Neural crest cell (in vitro differentiated cells): ENCODE measurements around the gene RGPD3. TPM values are rescaled to one million over a fixed set of nuclear protein-coding genes. Genes with fewer than 3 reads are reported as not detected.
"Not testable (repeated sequence)": the region's sequence is repeated elsewhere in the genome, so short reads cannot be mapped to it uniquely, and the experiment has no call there.

Experiments used
- DNase-seq: peaks from one replicate; pipeline ENCODE4 v3.0.0; 2021; ENCODE audit warnings: low read depth, mixed read lengths, low spot score
- H3K27ac Mint-ChIP-seq: one replicate; pipeline ENCODE4 v1.8.0; 2021; ENCODE audit warnings: mild to moderate bottlenecking, mixed read lengths; ENCODE audit not compliant: unreplicated experiment
- H3K27me3 Mint-ChIP-seq: 2 replicates; pipeline ENCODE4 v1.8.0; 2021; ENCODE audit warnings: low read depth, mild to moderate bottlenecking, mixed read lengths
- H3K36me3 Mint-ChIP-seq: 2 replicates; pipeline ENCODE4 v1.8.0; 2021; ENCODE audit warnings: low read depth, mild to moderate bottlenecking, mixed read lengths
- H3K4me1 Mint-ChIP-seq: 2 replicates; pipeline ENCODE4 v1.8.0; 2021; ENCODE audit warnings: mixed read lengths
- H3K4me3 Mint-ChIP-seq: one replicate; pipeline ENCODE4 v1.8.0; 2021; ENCODE audit warnings: mild to moderate bottlenecking, mixed read lengths
- H3K9me3 Mint-ChIP-seq: 2 replicates; pipeline ENCODE4 v1.8.0; 2021; ENCODE audit warnings: mixed read lengths
- long read RNA-seq: library from polyadenylated mRNA; unstranded; transcript quantifications from one replicate; pipeline ENCODE4 v2.0.0, GENCODE V29; 2020
- total RNA-seq: library from RNA; stranded (reverse); gene quantifications from 2 replicates; pipeline ENCODE4 v1.2.1, GENCODE V29; 2021
- TF ChIP-seq, protein P1 (sequence below): fragments of 200-600 bp; sonication (generic); conservative IDR thresholded peaks from 2 replicates; pipeline ENCODE4 v1.5.0; 2021; ENCODE audit warnings: antibody characterized with exemption, mild to moderate bottlenecking

Gene RGPD3
- total RNA-seq = 0.11 and 0.14 TPM in 2 replicates
- long read RNA-seq = 0 reads

DNA sequence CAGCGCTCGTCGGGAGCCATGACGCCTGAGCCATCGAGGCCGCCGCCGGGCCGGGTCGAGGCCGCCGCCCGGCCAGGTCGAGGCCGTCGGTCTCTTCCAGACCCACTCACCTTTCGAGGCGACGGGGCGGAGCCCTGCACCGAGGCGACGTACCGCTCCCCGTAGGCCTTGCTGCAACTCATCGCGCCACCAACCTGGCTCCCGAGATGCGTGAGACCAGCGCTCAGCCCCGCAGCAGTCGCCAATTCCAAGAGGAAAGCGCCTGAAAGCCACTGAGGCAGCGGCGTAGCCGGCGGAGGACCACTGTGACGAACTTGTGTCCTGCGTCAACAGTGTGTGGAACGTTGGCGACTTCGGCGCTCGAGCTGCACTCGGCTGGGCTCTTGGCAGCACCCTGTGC is at the start of gene RGPD3:
Gene RGPD3, minus strand, starts transcription at position 307 of the 400 bp plus-strand sequence. Its CDS starts 125 bp downstream, at position 182.
- H3K4me1 Mint-ChIP-seq, H3K27ac Mint-ChIP-seq, H3K9me3 Mint-ChIP-seq, H3K4me3 Mint-ChIP-seq, DNase-seq, H3K27me3 Mint-ChIP-seq, H3K36me3 Mint-ChIP-seq: not testable (repeated sequence)

GRCh38 chr2:106517329-106517728 is 49.1 kb upstream of the RGPD3 start:
- H3K27ac Mint-ChIP-seq = no peak overlapping the region
- no peak overlapping the region for H3K4me3 Mint-ChIP-seq
- H3K4me1 Mint-ChIP-seq = no peaks in the 10 kb centered on the region
- no peaks in the 10 kb centered on the region for H3K9me3 Mint-ChIP-seq
- DNase-seq = no peak
- TF ChIP-seq, protein P1, sequence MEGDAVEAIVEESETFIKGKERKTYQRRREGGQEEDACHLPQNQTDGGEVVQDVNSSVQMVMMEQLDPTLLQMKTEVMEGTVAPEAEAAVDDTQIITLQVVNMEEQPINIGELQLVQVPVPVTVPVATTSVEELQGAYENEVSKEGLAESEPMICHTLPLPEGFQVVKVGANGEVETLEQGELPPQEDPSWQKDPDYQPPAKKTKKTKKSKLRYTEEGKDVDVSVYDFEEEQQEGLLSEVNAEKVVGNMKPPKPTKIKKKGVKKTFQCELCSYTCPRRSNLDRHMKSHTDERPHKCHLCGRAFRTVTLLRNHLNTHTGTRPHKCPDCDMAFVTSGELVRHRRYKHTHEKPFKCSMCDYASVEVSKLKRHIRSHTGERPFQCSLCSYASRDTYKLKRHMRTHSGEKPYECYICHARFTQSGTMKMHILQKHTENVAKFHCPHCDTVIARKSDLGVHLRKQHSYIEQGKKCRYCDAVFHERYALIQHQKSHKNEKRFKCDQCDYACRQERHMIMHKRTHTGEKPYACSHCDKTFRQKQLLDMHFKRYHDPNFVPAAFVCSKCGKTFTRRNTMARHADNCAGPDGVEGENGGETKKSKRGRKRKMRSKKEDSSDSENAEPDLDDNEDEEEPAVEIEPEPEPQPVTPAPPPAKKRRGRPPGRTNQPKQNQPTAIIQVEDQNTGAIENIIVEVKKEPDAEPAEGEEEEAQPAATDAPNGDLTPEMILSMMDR = no peak
- no peaks in the 10 kb centered on the region for H3K36me3 Mint-ChIP-seq
- H3K27me3 Mint-ChIP-seq = no peaks in the 10 kb centered on the region

DNA sequence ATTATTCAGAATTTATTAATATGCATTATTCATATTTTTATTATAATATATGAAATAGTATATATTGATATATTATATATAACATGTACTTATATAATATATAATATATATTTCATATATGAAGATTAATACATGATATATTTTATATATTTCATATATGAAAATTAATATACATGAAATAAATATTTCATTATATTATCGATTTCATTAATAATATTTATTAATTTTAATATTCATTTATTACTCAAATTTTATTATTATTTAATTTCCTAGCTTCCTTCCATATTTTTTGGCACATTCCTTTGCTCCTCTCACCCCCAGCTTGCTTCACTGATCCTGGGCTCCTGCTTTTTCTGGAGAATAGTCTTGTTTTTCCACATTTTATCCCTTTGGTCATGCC is 48.7 kb upstream of the RGPD3 start:
- no peak for DNase-seq
- Mint-ChIP-seq H3K4me1 (no peaks in the 10 kb centered on the region), H3K36me3 (no peaks in the 10 kb centered on the region), H3K27me3 (no peaks in the 10 kb centered on the region), H3K4me3 (no peak overlapping the region), H3K9me3 (no peaks in the 10 kb centered on the region), H3K27ac (no peak overlapping the region)
- TF ChIP-seq, protein P1 = no peak

DNA sequence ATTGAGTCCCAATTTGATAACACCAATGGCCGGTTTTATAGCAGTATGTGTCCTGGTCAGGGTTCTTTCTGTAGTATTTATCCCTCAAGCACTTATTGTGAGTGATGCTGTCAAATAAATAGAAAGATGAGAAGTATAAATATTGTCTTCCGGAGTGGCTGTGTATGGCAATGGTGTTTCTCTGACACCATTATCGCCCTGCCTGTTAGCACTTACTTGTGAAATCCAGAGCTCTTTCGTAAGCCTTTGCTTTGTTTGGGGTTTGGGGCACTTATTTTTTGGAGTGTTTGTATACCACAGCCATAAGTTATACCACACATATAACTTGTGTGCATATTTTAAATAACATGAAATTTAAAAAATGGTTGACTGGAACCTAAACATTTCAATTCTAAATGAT is 48.2 kb upstream of the RGPD3 start:
- H3K36me3 Mint-ChIP-seq = no peaks in the 10 kb centered on the region
- no peaks in the 10 kb centered on the region for H3K4me1 Mint-ChIP-seq
- no peaks in the 10 kb centered on the region for H3K9me3 Mint-ChIP-seq

DNA sequence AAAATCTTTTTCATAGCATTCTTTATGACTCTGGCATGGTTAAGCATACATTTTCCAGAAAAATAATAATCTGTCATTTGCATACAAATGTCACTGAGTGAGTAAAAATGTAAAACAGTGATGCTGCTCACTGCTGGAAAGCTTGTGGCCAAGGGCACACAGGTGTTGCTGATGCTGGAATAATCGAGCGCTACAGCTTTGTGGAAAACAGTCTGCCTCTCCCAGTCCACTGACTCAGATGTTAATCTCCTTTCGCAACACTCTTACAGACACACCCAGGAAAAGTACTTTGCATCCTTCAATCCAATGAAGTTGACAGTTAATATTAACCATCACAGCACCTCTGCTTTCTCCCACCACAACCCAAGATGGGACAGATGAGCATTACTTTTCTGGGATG is 46.6 kb upstream of the RGPD3 start:
- not testable (repeated sequence) for H3K9me3 Mint-ChIP-seq, H3K4me1 Mint-ChIP-seq, DNase-seq, H3K27me3 Mint-ChIP-seq, H3K27ac Mint-ChIP-seq, H3K36me3 Mint-ChIP-seq, H3K4me3 Mint-ChIP-seq

More for the DNA sequence above, 48.2 kb upstream of the RGPD3 start:
- TF ChIP-seq, protein P1 = no peak
- Mint-ChIP-seq H3K4me3 (no peak overlapping the region), H3K27me3 (no peaks in the 10 kb centered on the region), H3K27ac (no peak overlapping the region)
- DNase-seq = no peak

GRCh38 chr2:106513391-106513790 is 45.2 kb upstream of the RGPD3 start:
- not testable (repeated sequence) for H3K36me3 Mint-ChIP-seq, H3K27me3 Mint-ChIP-seq, H3K4me3 Mint-ChIP-seq, DNase-seq, H3K4me1 Mint-ChIP-seq, H3K9me3 Mint-ChIP-seq, H3K27ac Mint-ChIP-seq

- not testable (repeated sequence) for H3K4me3 Mint-ChIP-seq, DNase-seq, H3K36me3 Mint-ChIP-seq, H3K9me3 Mint-ChIP-seq, H3K27me3 Mint-ChIP-seq, H3K4me1 Mint-ChIP-seq
- H3K27ac Mint-ChIP-seq = peak overlapping the region; percentile 62
Measured at GRCh38 chr2:106511934-106512333, 43.7 kb upstream of the RGPD3 start.

DNA sequence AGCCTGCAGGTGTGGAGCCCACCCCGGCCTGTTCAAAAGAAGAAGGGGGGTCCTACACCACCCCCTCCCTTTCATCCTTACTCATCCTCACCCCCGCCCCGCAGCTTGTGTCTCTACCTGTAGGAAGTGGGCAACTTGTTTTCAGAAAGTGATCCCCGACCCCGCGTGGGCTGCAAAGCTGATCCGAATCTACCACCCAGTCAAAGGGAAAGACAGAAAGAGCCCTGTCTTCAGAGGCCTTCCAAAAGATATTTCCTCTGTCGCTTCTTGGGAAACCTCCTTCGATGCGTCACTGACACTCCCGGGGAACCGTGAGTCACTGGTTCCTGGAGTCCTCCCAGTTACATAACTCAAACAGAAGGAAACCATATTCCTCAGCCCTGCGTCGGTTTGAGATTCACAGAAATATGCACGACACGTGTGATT is 43.3 kb upstream of the RGPD3 start:
- DNase-seq, H3K27ac Mint-ChIP-seq, H3K36me3 Mint-ChIP-seq, H3K4me1 Mint-ChIP-seq, H3K4me3 Mint-ChIP-seq, H3K9me3 Mint-ChIP-seq, H3K27me3 Mint-ChIP-seq: not testable (repeated sequence)

DNA sequence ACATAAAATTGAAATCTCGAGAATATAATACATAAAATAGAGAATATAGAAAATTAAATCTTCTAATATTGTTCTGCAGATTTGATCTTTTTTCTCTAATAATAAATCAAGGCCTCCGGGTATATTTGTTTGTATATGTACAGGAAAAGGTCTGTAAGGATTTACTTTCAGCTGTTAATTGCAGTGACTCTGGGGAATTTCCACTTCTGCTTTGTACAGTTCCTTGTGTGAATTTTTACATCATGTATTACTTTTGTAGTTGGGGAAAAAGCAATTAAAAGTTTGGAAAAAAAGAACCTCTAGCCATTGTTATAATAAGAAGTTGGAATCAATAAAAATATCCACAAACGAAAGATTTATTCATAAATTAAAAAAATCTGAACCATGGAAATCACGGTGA is 42.6 kb upstream of the RGPD3 start:
- DNase-seq, H3K9me3 Mint-ChIP-seq, H3K4me1 Mint-ChIP-seq, H3K4me3 Mint-ChIP-seq, H3K27me3 Mint-ChIP-seq, H3K27ac Mint-ChIP-seq, H3K36me3 Mint-ChIP-seq: not testable (repeated sequence)

DNA sequence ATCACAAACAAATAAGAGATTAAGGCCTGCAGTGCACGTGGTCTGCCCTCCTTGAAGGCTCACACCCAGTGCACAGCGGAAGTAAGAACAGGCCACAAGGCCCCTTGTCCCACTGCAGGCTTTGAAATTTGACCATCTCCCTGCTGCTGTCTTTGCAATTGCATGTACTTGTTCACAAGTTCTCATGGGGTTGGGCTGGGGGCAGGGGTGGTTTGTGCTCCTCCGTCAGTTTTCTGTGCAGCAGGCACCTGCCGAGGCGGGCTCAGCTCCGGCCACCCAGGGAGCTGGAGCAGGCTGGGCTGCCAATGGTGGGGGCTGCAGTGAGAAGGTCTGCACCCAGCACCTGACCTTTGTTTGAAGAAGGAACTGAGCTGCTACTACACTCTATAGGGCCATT is 41.2 kb upstream of the RGPD3 start:
- not testable (repeated sequence) for DNase-seq

DNA sequence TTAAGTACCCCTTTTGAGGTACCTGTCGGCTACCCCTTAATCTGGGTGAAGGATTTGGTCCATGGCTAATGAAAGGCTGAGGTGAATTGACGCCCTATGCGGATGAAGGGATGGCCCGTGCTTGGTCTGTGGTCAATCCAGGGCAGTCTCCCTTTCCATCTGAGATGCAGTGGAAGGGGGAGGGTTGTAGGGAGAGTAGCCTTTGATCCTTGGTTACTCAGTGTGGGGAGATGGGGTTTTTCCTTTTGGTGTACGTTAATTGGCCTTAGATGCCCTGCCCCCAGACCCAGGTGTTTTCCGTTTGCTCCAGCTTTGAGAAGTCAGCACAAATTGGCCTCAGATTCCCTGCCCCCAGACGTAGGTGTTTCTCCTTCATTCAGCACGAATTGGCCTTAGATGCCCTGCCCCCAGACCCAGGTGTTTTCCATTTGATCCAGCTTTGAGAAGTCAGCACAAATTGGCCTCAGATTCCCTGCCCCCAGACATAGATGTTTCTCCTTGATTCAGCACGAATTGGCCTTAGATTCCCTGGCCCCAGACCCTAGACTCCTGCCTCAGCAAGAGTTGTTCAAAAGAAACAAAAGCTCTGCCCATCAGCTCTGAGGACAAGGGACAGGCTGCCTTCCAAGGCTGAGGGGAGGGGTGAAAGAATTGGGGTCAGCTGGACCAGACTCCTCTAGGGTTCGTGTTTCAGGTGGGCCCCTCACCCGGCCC is 40.6 kb upstream of the RGPD3 start:
- H3K4me1 Mint-ChIP-seq, H3K9me3 Mint-ChIP-seq, H3K4me3 Mint-ChIP-seq, DNase-seq, H3K27me3 Mint-ChIP-seq, H3K36me3 Mint-ChIP-seq, H3K27ac Mint-ChIP-seq: not testable (repeated sequence)

More for the DNA sequence above, 41.2 kb upstream of the RGPD3 start:
- H3K27me3 Mint-ChIP-seq, H3K36me3 Mint-ChIP-seq, H3K27ac Mint-ChIP-seq, H3K9me3 Mint-ChIP-seq, H3K4me3 Mint-ChIP-seq, H3K4me1 Mint-ChIP-seq: not testable (repeated sequence)
